Ectodermal cell (in vitro differentiated cells): Measurements from ENCODE around the gene AATF.

Experiments used
- H3K27ac ChIP-seq: 2 replicates; pipeline ENCODE4 v1.7.0; 2013; ENCODE audit warnings: mild to moderate bottlenecking, low read depth, low read length; ENCODE audit not compliant: insufficient read depth, poor library complexity, severe bottlenecking
- H3K27me3 ChIP-seq: 2 replicates; pipeline ENCODE4 v1.7.0; 2013; ENCODE audit warnings: mild to moderate bottlenecking, low read length; ENCODE audit not compliant: insufficient read depth, control insufficient read depth, poor library complexity, severe bottlenecking
- H3K36me3 ChIP-seq: one replicate; pipeline ENCODE4 v1.7.0; 2013; ENCODE audit warnings: low read length; ENCODE audit not compliant: control insufficient read depth, insufficient read depth
- H3K4me1 ChIP-seq: one replicate; pipeline ENCODE4 v1.7.0; 2013; ENCODE audit warnings: low read length; ENCODE audit not compliant: control insufficient read depth, insufficient read depth
- H3K4me3 ChIP-seq: 2 replicates; pipeline ENCODE4 v1.7.0; 2013; ENCODE audit warnings: low read depth, low read length, control low read depth; ENCODE audit not compliant: insufficient read depth
- H3K9me3 ChIP-seq: 2 replicates; pipeline ENCODE4 v1.7.0; 2013; ENCODE audit warnings: mild to moderate bottlenecking, low read length, moderate library complexity; ENCODE audit not compliant: control insufficient read depth
- WGBS, 2 experiments: methylation state at CpG; one replicate each; pipeline ENCODE4 v1.1.7; 2013; ENCODE audit warnings: missing lambda C conversion rate in 2 of 2; 5-methylcytosine and 5-hydroxymethylcytosine counted together

AATF gene

GRCh38 chr17:37079065-37079708 is 130.4 kb downstream of the AATF start:
- Histone ChIP-seq H3K27me3 (no peaks in the 10 kb centered on the region), H3K36me3 (no peaks in the 10 kb centered on the region), H3K9me3 (no peaks in the 10 kb centered on the region), H3K4me1 (peaks cover 9% of the 10 kb centered on the region), H3K4me3 (no peak overlapping the region), H3K27ac (no peak overlapping the region)
- 95 to 97% methylated on average over 2 of the region's 2 CpGs for WGBS, 2 experiments

GRCh38 chr17:37079735-37080134 is 131.0 kb downstream of the AATF start:
- H3K27ac ChIP-seq: no peak overlapping the region
- no peaks in the 10 kb centered on the region for H3K9me3 ChIP-seq
- no peak overlapping the region for H3K4me3 ChIP-seq
- H3K27me3 ChIP-seq: no peaks in the 10 kb centered on the region
- 71 to 89% methylated on average over 1 of the region's 1 CpG for WGBS, 2 experiments
- H3K4me1 ChIP-seq: peaks cover 9% of the 10 kb centered on the region
- no peaks in the 10 kb centered on the region for H3K36me3 ChIP-seq

- H3K27ac ChIP-seq: no peak overlapping the region
- no peaks in the 10 kb centered on the region for H3K36me3 ChIP-seq
- H3K4me1 ChIP-seq: peaks cover 9% of the 10 kb centered on the region
- WGBS, 2 experiments: 93 to 96% methylated on average over 1 to 5 of the region's 5 CpGs
- no peaks in the 10 kb centered on the region for H3K9me3 ChIP-seq
- no peak overlapping the region for H3K4me3 ChIP-seq
- H3K27me3 ChIP-seq: no peaks in the 10 kb centered on the region
These were observed 132.5 kb downstream of the AATF start for GRCh38 chr17:37081287-37081686.

- WGBS, 2 experiments: 77 to 80% methylated on average over 8 of the region's 8 CpGs
- H3K36me3 ChIP-seq: peaks cover 7% of the 10 kb centered on the region
- no peak overlapping the region for H3K4me3 ChIP-seq
- H3K4me1 ChIP-seq: peaks cover 9% of the 10 kb centered on the region
- no peak overlapping the region for H3K27ac ChIP-seq
- H3K9me3 ChIP-seq: no peaks in the 10 kb centered on the region
- H3K27me3 ChIP-seq: no peaks in the 10 kb centered on the region
These were observed 133.6 kb downstream of the AATF start for GRCh38 chr17:37082311-37082860.

GRCh38 chr17:37082985-37083384 is 134.2 kb downstream of the AATF start:
- Histone ChIP-seq H3K27ac (no peak overlapping the region), H3K4me3 (no peak overlapping the region), H3K36me3 (peaks cover 8% of the 10 kb centered on the region), H3K4me1 (peaks cover 9% of the 10 kb centered on the region), H3K27me3 (no peaks in the 10 kb centered on the region), H3K9me3 (no peaks in the 10 kb centered on the region)
- 91 to 92% methylated on average over 4 of the region's 4 CpGs for WGBS, 2 experiments

- Histone ChIP-seq H3K27ac (no peak overlapping the region), H3K9me3 (no peaks in the 10 kb centered on the region), H3K27me3 (no peaks in the 10 kb centered on the region), H3K4me1 (peaks cover 9% of the 10 kb centered on the region), H3K4me3 (no peak overlapping the region), H3K36me3 (peaks cover 8% of the 10 kb centered on the region)
- 89 to 94% methylated on average over 6 of the region's 6 CpGs for WGBS, 2 experiments
These were observed 134.7 kb downstream of the AATF start for GRCh38 chr17:37083456-37083855.

- peaks cover 9% of the 10 kb centered on the region for H3K4me1 ChIP-seq
- no peak overlapping the region for H3K27ac ChIP-seq
- H3K4me3 ChIP-seq: no peak overlapping the region
- H3K27me3 ChIP-seq: no peaks in the 10 kb centered on the region
- peaks cover 8% of the 10 kb centered on the region for H3K36me3 ChIP-seq
- 86 to 96% methylated on average over 5 of the region's 5 CpGs for WGBS, 2 experiments
- H3K9me3 ChIP-seq: no peaks in the 10 kb centered on the region
These were observed 135.6 kb downstream of the AATF start for GRCh38 chr17:37084372-37084771.

- Histone ChIP-seq H3K4me3 (no peak overlapping the region), H3K9me3 (no peaks in the 10 kb centered on the region), H3K27ac (no peak overlapping the region), H3K36me3 (peaks cover 14% of the 10 kb centered on the region), H3K27me3 (no peaks in the 10 kb centered on the region), H3K4me1 (peaks cover 9% of the 10 kb centered on the region)
- 96% methylated on average over 3 of the region's 3 CpGs for WGBS, 2 experiments
These were observed 137.6 kb downstream of the AATF start for GRCh38 chr17:37086334-37086733.

GRCh38 chr17:37086948-37087347 is 138.2 kb downstream of the AATF start:
- 94 to 97% methylated on average over 3 of the region's 3 CpGs for WGBS, 2 experiments
- no peaks in the 10 kb centered on the region for H3K27me3 ChIP-seq
- peaks cover 9% of the 10 kb centered on the region for H3K4me1 ChIP-seq
- no peak overlapping the region for H3K4me3 ChIP-seq
- no peaks in the 10 kb centered on the region for H3K9me3 ChIP-seq
- peaks cover 14% of the 10 kb centered on the region for H3K36me3 ChIP-seq
- no peak overlapping the region for H3K27ac ChIP-seq

- no peaks in the 10 kb centered on the region for H3K9me3 ChIP-seq
- H3K27me3 ChIP-seq: no peaks in the 10 kb centered on the region
- no peak overlapping the region for H3K4me3 ChIP-seq
- 94 to 96% methylated on average over 5 of the region's 5 CpGs for WGBS, 2 experiments
- H3K4me1 ChIP-seq: peaks cover 5% of the 10 kb centered on the region
- peaks cover 14% of the 10 kb centered on the region for H3K36me3 ChIP-seq
- no peak overlapping the region for H3K27ac ChIP-seq
These were observed 138.9 kb downstream of the AATF start for GRCh38 chr17:37087683-37088082.
